Astrocyte of the spinal cord (primary cell): Measurements from ENCODE around the gene CDT1.

ENCODE experiments used
- DNase-seq: peaks from one replicate; pipeline ENCODE4 v3.0.0; 2011; ENCODE audit warnings: low read depth, low spot score
- H3K4me3 ChIP-seq: 2 replicates; pipeline ENCODE4 v1.5.1; 2011; ENCODE audit warnings: low read depth, mild to moderate bottlenecking, low read length, moderate library complexity
- CTCF ChIP-seq: IDR thresholded peaks from 2 replicates; pipeline ENCODE4 v1.5.1; 2012; ENCODE audit warnings: low read depth, mild to moderate bottlenecking, low read length, inconsistent platforms
- in situ Hi-C: cut with HindIII; loops from 2 replicates; pipeline ENCODE4 v1.10.0; 2017; ENCODE audit warnings: low sequenced_read_pairs

CDT1 gene

GRCh38 chr16:88846088-88846487 lies 42.5 kb downstream of the CDT1 start:
- no peak for TF ChIP-seq CTCF
- in situ Hi-C loops: no loop called here
- no peak overlapping the region for H3K4me3 ChIP-seq
- DNase-seq: no peak

DNA sequence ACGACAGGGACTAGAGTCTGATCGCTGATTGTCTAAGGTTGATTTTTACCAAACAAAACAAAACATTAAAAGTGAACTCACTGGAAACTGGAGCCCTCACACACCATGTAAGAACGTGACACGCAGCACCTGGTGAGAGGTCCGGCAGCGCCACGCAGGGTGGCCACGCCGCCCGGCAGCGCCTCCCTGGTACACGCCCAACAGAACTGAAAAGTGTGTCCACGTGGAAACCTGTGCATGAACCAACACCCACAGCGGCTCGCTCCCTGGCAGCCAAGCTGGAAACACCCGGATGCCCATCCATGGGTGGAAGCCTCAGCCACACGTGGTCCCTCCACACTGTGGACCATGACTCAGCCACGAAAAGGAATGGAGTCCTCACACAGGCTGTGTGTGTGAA lies 44.1 kb downstream of the CDT1 start:
- no peak overlapping the region for H3K4me3 ChIP-seq
- in situ Hi-C loops: no loop called here
- no peak for TF ChIP-seq CTCF
- DNase-seq: no peak

DNA sequence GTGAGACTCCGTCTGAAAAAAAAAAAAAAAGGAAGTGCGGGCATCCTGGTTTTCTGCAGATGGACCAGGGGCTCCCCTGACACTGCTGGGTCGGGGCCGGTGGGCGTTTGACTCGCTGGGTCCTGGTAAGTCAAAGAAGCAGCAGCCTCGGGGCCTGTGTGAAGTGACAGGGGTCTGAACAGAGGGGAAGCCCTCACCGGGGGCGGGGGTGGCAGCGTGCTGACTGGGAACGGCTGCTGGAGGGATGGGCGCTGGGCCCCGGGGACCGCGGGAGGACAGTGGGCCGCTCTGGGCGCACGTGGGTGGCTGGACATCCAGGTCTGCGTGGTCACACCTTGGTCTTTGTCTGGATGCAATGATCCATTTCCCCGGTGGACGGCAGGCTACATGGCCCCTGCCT lies 45.0 kb downstream of the CDT1 start:
- no peak overlapping the region for H3K4me3 ChIP-seq
- in situ Hi-C loops: no loop called here
- no peak for TF ChIP-seq CTCF
- no peak for DNase-seq

DNA sequence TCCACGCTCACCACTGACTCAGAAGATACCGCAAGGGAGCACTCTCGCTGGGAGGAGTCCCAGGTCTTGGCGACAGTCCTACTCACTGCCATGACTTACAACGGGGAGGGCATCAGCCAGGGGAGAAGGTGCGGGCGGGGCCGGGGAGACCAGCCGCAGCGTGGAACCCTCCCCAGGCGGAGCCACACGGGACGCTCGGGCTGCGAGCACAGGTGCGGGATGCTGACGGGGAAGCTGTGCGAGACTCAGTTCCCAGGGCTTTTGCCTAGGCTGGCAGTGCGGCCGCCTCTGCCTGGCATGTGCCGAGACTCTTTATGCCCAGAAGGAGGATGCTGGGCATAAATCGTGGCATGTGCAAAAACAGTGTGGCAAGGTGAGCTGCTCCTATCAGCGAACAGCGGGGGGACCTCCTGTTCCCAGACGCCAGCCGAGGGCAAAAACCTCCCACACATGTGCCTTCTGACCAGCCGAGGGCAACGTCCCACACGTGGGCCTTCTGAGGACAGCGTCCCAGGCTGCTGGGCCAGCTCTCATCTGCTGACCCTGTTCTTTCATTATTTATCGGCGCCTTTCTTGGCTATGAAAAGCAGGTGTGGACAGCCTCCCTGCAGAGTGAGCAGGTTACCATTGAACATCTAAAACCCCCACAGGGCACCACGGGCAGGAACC lies 47.1 kb downstream of the CDT1 start:
- no peak for TF ChIP-seq CTCF
- no peak for DNase-seq
- in situ Hi-C loops: no loop called here
- H3K4me3 ChIP-seq: no peak overlapping the region

DNA sequence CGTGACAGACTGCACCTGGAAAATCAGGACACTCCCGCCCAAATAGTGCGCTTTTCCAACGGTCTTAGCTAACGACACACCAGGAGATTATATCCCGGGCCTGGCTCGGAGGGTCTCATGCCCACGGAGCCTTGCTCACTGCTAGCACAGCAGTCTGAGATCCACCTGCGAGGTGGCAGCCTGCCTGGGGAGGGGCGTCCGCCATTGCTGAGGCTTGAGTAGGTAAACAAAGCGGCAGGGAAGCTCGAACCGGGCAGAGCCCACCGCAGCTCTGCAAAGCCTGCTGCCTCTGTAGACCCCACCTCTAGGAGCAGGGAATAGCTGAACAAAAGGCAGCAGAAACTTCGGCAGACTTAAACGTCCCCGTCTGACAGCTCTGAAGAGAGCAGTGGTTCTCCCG lies 48.0 kb downstream of the CDT1 start:
- in situ Hi-C loops: no loop called here
- no peak for DNase-seq
- H3K4me3 ChIP-seq: no peak overlapping the region
- no peak for TF ChIP-seq CTCF

- TF ChIP-seq CTCF: no peak
- H3K4me3 ChIP-seq: no peak overlapping the region
- DNase-seq: no peak
- in situ Hi-C loops: no loop called here
Observed at GRCh38 chr16:88853325-88853941, 49.8 kb downstream of the CDT1 start.
